ENCODE results near the gene POLR2J2.
A peak's percentile ranks its signal among the peaks of the same experiment; 100 is the strongest.
"Not testable (repeated sequence)": the region's sequence is repeated elsewhere in the genome, so short reads cannot be mapped to it uniquely, and the experiment has no call there.

The POLR2J2 gene

DNA sequence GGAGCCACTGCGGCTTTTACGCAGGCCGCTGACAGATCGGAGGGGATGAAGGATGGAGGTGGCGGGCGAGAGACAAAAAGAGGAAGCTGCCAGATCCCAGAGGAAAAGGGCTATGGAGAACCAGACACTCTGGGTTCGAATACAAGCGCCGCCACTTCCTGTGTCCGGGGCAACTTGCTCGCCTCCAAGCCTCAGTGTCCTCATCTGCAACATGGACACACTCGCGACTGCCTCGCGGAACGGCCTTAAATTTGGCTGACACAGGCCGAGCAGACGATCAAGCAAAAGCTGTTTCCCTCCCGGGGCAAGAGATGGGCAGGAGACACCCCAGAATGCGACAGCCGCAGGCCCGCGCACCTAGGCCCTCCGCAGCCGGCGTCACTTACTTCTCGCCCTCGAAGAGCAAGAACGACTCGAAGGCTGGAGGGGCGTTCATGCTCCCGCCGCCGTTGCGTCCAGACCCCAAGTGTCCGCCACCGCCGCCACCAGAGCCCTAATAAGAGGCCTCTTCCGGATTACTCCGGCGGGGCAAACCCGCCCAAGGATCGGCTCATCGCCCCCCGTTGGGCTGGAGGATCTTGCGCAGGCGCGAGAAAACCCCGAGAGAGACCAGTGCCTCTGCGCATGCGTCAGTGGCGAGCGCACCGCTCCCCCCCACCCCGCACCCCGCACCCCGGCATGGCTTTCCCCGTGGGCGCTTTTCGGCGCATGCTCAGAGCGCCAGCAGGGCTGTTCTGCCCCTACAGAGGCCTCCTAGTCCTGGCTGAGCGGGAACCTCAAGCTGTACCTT is at the start of gene POLR2J2:
POLR2J2 (minus strand) TSS at position 498 of the 790 bp plus-strand sequence; CDS start at position 436, 62 bp downstream.
- DNase-seq: peak; percentile 88

GRCh38 chr7:102718491-102718890 is 47.0 kb upstream of the POLR2J2 start:
- DNase-seq: peak; percentile 10

- not testable (repeated sequence) for DNase-seq
These were observed 44.3 kb upstream of the POLR2J2 start for GRCh38 chr7:102715718-102716117.

DNA sequence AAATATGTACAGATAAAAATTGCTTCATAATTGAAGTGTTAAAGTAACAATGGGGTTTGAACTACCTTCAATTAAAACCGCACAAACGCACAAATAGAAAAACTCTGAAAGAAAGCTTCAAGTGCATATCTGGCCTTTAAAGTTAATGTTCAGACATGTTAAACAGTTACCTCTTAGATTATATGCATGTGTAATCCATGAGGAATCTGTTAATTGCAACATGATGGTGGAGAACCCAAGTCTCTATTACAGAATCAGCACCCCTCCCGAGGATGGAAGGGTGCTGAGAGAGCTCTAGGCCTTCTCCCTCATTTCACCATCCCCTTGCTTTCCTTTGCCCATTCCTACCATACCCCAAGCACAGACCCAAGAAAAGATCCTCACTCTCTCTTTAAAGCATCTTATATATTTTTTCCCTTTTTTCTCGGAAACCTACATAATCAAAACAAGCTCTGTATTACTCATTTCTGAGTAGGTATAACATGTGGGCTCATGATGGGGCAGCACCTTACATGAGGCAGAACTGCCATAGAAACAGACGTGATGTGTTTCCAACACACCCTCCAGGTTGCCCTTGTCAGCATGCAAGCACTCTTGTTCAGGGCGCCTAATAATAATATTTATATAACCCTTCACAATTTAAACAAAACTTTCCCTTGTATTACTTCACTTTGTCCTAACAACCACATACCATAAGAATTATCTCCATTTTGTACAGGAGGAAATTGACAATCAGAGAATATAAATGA is 43.5 kb upstream of the POLR2J2 start:
- not testable (repeated sequence) for DNase-seq

GRCh38 chr7:102713691-102714080 is 42.2 kb upstream of the POLR2J2 start:
- DNase-seq: not testable (repeated sequence)

DNA sequence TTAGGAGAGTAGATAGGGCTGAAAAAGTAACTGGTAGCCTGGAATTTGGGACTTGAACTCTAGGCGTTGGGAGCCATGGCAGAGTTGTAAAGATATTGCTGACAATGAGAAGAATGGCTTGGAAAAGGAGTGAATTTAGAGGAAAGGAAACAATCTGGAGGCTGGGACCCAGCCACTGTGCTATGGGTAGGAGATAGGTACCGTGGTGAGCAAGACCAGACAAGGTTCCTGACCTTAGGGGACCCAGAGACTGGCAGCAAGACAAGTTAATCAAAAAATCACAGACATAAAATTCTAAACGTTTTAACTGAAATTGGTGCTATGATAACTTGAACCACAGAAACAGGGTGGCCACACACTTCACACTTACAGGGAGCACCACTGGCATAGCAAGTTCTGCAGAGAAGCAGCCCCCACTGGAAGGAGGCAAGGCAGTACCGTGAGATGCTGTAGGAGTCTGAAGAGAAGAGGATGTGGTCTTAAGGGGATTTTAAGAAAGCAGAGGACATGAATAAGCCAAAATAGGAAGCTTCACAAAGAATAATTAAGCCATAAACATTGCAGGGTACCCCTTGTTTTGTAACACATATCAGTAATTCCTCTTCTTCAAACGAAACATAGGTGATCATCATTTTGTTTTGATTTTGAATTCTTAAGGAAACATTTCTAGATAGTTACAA is 41.7 kb upstream of the POLR2J2 start:
- not testable (repeated sequence) for DNase-seq

- not testable (repeated sequence) for DNase-seq
These were observed 27.7 kb upstream of the POLR2J2 start for GRCh38 chr7:102698962-102699750.

DNA sequence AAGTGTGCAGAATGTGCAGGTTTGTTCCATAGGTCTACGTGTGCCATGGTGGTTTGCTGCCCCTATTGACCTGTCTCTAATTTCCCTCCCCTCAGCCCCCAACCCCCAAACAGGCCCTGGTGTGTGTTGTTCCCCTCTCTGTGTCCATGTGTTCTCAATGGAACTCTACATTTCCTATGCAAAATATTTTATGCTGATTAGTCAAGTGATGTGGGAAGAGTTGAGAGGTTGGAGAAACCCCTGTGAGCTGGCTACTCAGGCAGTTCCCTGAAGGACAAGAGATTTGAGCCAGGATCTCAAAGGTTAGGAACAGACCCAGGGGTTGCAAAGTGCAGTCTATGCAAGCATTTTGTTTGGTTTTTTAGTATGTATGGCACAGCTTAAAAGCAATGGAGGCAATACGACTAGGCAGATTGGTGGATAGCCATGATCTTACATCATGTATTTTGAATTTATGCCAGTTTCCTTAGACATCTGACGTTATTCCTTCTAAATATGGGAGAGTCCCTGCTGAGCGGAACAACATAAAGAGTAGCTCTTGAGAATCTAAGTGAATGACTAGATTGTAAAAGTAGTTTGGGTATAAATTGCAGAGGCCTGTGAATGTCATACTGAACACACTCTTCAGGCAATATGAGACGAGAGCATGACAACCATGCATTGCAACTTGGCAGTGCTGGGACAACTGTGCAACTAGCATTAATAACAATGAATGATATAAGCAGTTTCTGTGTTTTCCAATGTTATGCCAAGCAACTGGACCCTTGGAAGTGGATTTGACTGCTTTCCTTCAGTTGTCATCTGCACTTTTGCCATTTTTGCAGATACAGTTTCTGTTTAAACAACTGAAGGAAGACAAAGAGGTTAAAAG is 26.4 kb upstream of the POLR2J2 start:
- not testable (repeated sequence) for DNase-seq

DNA sequence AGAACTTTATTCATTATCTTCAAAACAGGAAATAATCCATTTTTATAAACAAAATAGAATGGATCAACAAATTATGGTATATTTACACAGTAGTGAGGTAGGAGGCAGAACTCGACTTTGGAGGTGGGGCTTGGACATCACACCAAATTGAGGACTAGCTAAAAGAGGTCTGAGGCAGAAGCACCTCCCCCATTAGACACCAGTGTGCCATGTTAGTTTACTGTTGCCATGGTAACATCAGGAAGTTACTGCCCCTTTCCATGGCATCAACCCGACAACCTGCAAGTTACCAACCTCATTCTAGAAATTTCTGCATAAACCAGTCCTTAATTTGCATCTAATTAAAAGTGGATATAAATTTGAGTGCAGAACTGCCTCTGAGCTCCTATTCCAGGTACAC is 24.5 kb upstream of the POLR2J2 start:
- not testable (repeated sequence) for DNase-seq

DNA sequence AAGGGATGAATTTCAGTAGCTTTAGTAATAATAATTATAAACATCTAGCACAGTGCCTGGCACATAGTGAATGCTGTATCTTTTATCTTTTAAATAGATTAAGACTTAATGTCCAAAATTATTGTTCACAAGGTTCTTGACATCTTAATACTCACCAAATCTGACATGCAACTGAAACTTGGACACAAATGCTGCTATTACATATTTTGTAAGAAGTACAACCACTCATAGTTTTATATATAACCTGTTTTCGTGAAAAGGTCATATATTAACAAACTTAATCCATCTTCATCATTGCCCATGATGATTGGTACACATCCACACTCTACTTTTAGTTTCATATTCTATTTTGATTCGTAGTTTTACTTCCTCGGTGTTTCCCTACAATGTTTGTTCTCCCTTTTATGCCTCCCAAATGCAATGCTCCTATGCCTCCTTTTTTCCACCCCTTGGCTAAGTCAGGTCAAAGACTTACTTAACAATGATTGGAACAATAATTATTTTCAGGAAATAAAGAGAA is 23.6 kb upstream of the POLR2J2 start:
- DNase-seq: not testable (repeated sequence)

- DNase-seq: not testable (repeated sequence)
These were observed 22.5 kb upstream of the POLR2J2 start for GRCh38 chr7:102694008-102694407.

DNA sequence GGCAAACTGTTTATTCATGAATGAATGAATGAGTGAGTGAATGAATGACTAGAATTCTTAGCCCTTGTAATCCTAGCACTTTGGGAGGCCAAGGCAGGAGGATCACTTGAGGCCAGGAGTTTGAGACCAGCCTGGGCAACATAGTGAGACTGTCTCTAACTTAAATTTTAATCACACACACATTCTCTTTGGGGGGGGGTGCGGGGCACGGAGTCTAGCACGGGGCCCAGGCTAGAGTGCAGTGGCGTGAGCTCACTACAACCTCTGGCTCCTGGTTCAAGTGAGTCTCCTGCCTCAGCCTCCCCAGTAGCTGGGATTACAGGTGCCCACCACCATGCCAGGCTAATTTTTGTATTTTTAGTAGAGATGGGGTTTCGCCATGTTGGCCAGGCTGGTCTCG is 19.1 kb upstream of the POLR2J2 start:
- DNase-seq: not testable (repeated sequence)

DNA sequence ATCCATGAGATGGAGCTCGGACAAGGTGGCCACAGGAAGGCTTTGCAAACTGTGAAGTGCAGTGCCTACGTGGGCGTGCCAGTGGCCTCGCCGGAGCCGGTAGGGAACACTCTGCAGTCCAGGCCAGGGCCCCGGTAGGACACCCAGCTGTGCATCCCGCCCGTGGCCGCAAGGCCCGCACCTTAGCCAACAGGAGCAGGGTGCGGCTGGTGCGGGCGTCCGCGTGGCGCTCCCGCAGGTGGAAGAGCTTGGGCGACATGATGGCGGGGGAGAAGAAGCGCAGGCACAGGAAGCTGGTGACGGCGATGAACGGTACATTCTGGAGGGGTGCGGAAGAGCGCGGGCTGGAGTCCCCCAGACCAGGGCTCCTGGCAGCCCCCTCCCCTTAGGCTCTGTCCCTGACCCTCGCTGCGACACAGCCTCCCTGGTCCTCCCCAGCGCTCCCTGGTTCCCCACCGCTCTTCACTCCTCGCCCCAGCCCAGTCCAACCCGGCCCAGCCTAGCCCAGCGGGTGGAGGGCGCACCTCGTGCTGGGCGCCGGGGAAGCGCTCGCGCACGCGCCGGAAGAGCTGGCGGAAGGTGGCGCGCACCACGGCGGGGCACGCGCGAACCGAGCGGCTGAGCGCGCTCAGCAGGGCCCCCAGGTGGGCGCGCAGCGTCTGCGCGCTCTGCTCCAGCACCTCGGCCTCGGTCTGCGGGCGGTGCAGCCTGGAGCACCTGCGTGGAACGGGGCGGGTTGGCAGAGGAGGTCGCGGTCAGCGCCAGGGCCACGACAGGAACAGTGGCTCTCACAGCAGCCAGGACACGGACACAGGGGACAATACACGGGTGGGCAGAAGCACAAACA is 18.2 kb upstream of the POLR2J2 start:
- not testable (repeated sequence) for DNase-seq

GRCh38 chr7:102688299-102689036 is 17.0 kb upstream of the POLR2J2 start:
- DNase-seq: not testable (repeated sequence)

GRCh38 chr7:102682560-102682959 is 11.1 kb upstream of the POLR2J2 start:
- not testable (repeated sequence) for DNase-seq

GRCh38 chr7:102680780-102681179 is 9.3 kb upstream of the POLR2J2 start:
- not testable (repeated sequence) for DNase-seq

DNA sequence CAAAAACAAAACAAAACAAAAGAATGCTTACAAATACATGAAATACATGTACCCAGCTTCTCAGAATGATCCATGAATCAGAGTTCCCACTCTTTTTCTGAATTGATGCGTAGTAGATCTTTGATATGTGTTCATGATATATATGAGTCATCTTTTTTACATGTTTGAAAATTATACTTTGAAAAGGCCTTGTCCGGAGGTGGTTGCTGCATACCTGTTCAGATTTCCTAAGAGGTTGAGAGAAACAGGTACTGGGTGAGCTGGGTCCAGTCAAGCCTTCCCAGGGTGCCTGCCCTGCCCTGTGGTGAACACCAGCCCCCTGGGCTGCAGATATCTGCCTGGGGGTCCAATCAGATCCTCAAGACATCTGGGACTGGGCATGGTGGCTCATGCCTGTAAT is 4.1 kb upstream of the POLR2J2 start:
- not testable (repeated sequence) for DNase-seq

DNA sequence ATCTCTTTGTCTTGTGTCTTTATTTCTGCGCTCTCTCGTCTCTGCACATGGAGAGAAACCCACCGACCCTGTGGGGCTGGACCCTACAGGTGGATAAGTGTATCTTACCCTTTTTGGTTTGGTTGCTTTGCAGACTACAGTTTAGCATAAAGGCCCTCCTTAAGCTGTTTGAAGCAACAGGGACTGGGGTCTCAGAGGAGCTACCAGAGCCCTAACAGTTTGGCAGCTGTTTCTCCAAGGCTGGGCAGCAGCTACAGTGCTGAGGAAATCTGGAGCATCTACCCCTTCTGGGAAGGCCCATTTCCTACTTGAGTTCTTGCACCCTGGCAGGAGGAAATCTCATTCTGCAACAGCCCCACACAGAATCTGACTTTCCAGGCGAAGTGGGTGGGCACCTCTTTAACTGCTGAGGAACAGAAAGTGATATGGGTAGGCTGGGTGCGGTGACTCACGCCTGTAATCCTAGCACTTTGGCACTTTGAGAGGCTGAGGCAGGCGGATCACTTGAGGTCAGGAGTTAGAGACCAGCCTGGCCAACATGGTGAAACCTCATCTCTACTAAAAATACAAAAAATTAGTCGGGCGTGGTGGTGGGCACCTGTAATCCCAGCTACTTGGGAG is 2.1 kb upstream of the POLR2J2 start:
- DNase-seq: not testable (repeated sequence)

DNA sequence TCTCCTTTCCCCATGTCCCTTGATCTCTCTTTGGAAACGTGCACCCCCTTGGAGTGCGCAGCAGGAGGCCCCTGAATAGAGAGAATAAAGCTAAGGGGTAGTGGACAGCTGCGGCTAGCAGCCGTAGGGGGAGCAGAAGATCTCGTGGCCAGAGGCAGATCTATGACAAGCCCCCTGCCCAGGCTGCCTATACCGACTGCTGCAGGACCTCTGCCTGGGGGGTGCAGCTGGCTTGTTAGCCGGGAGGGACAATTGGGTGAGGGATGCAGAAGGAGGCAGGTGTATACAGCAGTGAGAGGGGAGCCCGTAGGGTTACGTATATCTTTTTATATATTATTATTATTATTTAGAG is 469 bp upstream of the POLR2J2 start:
- not testable (repeated sequence) for DNase-seq

Measured in EL (cell line).